ENCODE measurements around the gene ADORA2B.

GRCh38 chr17:15967706-15968399, 22.9 kb downstream of the ADORA2B start:
- TF ChIP-seq CTCF (IDR thresholded peaks at IDR 0.05; ENCODE audit: insufficient read depth, low read length, poor library complexity, severe bottlenecking): no peak
- TF ChIP-seq EZH2phosphoT487 (conservative IDR thresholded peaks at IDR 0.05; ENCODE audit: low read length): no peak

Data from SU-DHL-6 (cell line).